ENCODE data around the gene CAND1.

- TF ChIP-seq CTCF (conservative IDR thresholded peaks at IDR 0.05), result no peak
- TF ChIP-seq ZFX (IDR thresholded peaks at IDR 0.05), result no peak
Observed at GRCh38 chr12:67339530-67339929, 70.4 kb downstream of the CAND1 start.

Measured in C4-2B (cell line).